Measurements from ENCODE around the gene MICALL1.
"Not testable (repeated sequence)": the region's sequence is repeated elsewhere in the genome, so short reads cannot be mapped to it uniquely, and the experiment has no call there.

The MICALL1 gene

GRCh38 chr22:37933711-37934376 is 27.7 kb downstream of the MICALL1 start:
- Histone ChIP-seq H3K27ac (peak overlapping the region in 6 of 11 experiments; percentile 26 to 60 (median 37); a peak in 10 of 22 replicates), H3K4me2 (peak overlapping the region; percentile 49 to 98 (median 80)), H3K9me3 (replicated peaks in 1 of 11) (no peaks in the 10 kb centered on the region), H3K4me3 (no peak overlapping the region), H3K4me1 (peaks cover 34 to 98% (median 89%) of the 10 kb centered on the region in 10 experiments), H3K27me3 (no peaks in the 10 kb centered on the region), H4K20me1 (peaks cover 0 to 55% (median 43%) of the 10 kb centered on the region in 11 experiments; a peak in 21 of 22 replicates), H3K36me3 (peaks cover 32 to 68% (median 55%) of the 10 kb centered on the region in 11 experiments), H3K9ac (peak overlapping the region in 7 of 11 experiments; percentile 5 to 65 (median 43); a peak in 8 of 22 replicates)
- no peak for TF ChIP-seq Cebpa-rat (IDR thresholded peaks at IDR 0.05)

GRCh38 chr22:37940698-37941376 is 34.7 kb downstream of the MICALL1 start:
- H3K36me3 ChIP-seq, result peaks cover 39 to 68% (median 58%) of the 10 kb centered on the region in 11 experiments
- peak in 6 of 11 experiments; percentile 16 to 71 (median 45); a peak in 6 of 22 replicates for TF ChIP-seq Cebpa-rat (IDR thresholded peaks at IDR 0.05)
- peak overlapping the region; percentile 64 to 81 (median 75) for H3K9ac ChIP-seq
- H3K9me3 ChIP-seq (replicated peaks in 1 of 11), result no peaks in the 10 kb centered on the region
- H3K4me2 ChIP-seq, result peak overlapping the region; percentile 69 to 96 (median 88)
- H3K4me1 ChIP-seq, result peaks cover 26 to 68% (median 60%) of the 10 kb centered on the region in 10 experiments
- peak overlapping the region in 7 of 10 experiments; percentile 6 to 54 (median 30); a peak in 11 of 20 replicates for H3K4me3 ChIP-seq
- peaks cover 0 to 5% (median 0%) of the 10 kb centered on the region in 11 experiments; a peak in 2 of 22 replicates for H4K20me1 ChIP-seq
- peak overlapping the region; percentile 67 to 92 (median 87) for H3K27ac ChIP-seq
- H3K27me3 ChIP-seq, result no peaks in the 10 kb centered on the region

- Histone ChIP-seq H3K27me3 (no peaks in the 10 kb centered on the region), H4K20me1 (peaks cover 0 to 5% (median 0%) of the 10 kb centered on the region in 11 experiments; a peak in 1 of 22 replicates), H3K9ac (peak overlapping the region in 8 of 11 experiments; percentile 4 to 81 (median 76); a peak in 15 of 22 replicates), H3K27ac (peak overlapping the region in 9 of 11 experiments; percentile 78 to 92 (median 87); a peak in 17 of 22 replicates), H3K36me3 (peaks cover 36 to 57% (median 48%) of the 10 kb centered on the region in 11 experiments), H3K4me1 (peaks cover 26 to 56% (median 49%) of the 10 kb centered on the region in 10 experiments), H3K4me2 (peak overlapping the region in 10 of 11 experiments; percentile 69 to 96 (median 88); a peak in 18 of 22 replicates), H3K4me3 (no peak overlapping the region), H3K9me3 (replicated peaks in 1 of 11) (no peaks in the 10 kb centered on the region)
- no peak for TF ChIP-seq Cebpa-rat (IDR thresholded peaks at IDR 0.05)
These were observed 36.0 kb downstream of the MICALL1 start for GRCh38 chr22:37942133-37942532.

GRCh38 chr22:37943136-37943824 is 37.2 kb downstream of the MICALL1 start:
- H3K9ac ChIP-seq, result no peak overlapping the region
- no peak overlapping the region for H3K4me3 ChIP-seq
- H3K9me3 ChIP-seq (replicated peaks in 1 of 11), result no peaks in the 10 kb centered on the region
- no peak for TF ChIP-seq Cebpa-rat (IDR thresholded peaks at IDR 0.05)
- peaks cover 26 to 45% (median 38%) of the 10 kb centered on the region in 10 experiments for H3K4me1 ChIP-seq
- H3K4me2 ChIP-seq, result no peak overlapping the region
- H3K27me3 ChIP-seq, result no peaks in the 10 kb centered on the region
- H3K27ac ChIP-seq, result peak overlapping the region in 1 of 11 experiments; percentile 92; a peak in 2 of 22 replicates
- H4K20me1 ChIP-seq, result peaks cover 0 to 5% (median 0%) of the 10 kb centered on the region in 11 experiments; a peak in 1 of 22 replicates
- peaks cover 26 to 46% (median 38%) of the 10 kb centered on the region in 11 experiments for H3K36me3 ChIP-seq

- Histone ChIP-seq H3K27me3 (no peaks in the 10 kb centered on the region), H3K4me3 (no peak overlapping the region), H3K4me1 (peaks cover 26 to 42% (median 35%) of the 10 kb centered on the region in 10 experiments), H4K20me1 (peaks cover 0 to 5% (median 0%) of the 10 kb centered on the region in 11 experiments; a peak in 1 of 22 replicates), H3K27ac (no peak overlapping the region), H3K9ac (no peak overlapping the region), H3K9me3 (replicated peaks in 1 of 11) (no peaks in the 10 kb centered on the region), H3K36me3 (peaks cover 23 to 43% (median 34%) of the 10 kb centered on the region in 11 experiments), H3K4me2 (no peak overlapping the region)
- TF ChIP-seq Cebpa-rat (IDR thresholded peaks at IDR 0.05), result no peak
These were observed 37.7 kb downstream of the MICALL1 start for GRCh38 chr22:37943825-37944198.

- not testable (repeated sequence) for H3K9me3 ChIP-seq (replicated peaks in 1 of 11); H3K27ac ChIP-seq; H3K9ac ChIP-seq; H3K27me3 ChIP-seq; H3K4me3 ChIP-seq; H3K4me2 ChIP-seq; H4K20me1 ChIP-seq
- Histone ChIP-seq H3K4me1 (peaks cover 26 to 35% (median 29%) of the 10 kb centered on the region in 10 experiments), H3K36me3 (peaks cover 18 to 37% (median 28%) of the 10 kb centered on the region in 11 experiments)
These were observed 38.3 kb downstream of the MICALL1 start for GRCh38 chr22:37944423-37944822.

GRCh38 chr22:37947142-37947795 is 41.2 kb downstream of the MICALL1 start:
- not testable (repeated sequence) for H3K9me3 ChIP-seq (replicated peaks in 1 of 11); H3K4me3 ChIP-seq; H4K20me1 ChIP-seq; H3K9ac ChIP-seq; H3K27ac ChIP-seq; H3K4me2 ChIP-seq
- peaks cover 9 to 24% (median 15%) of the 10 kb centered on the region in 11 experiments; a peak in 20 of 22 replicates for H3K36me3 ChIP-seq
- peaks cover 0 to 14% (median 5%) of the 10 kb centered on the region in 10 experiments; a peak in 14 of 20 replicates for H3K4me1 ChIP-seq
- peaks cover 10 to 16% (median 13%) of the 10 kb centered on the region in 11 experiments for H3K27me3 ChIP-seq

- Histone ChIP-seq H3K27me3 (peaks cover 16 to 28% (median 23%) of the 10 kb centered on the region in 11 experiments), H3K4me3 (no peak overlapping the region), H3K9me3 (replicated peaks in 1 of 11) (no peaks in the 10 kb centered on the region), H3K9ac (no peak overlapping the region), H3K27ac (no peak overlapping the region), H3K4me2 (no peak overlapping the region), H4K20me1 (peaks cover 0 to 24% (median 0%) of the 10 kb centered on the region in 11 experiments; a peak in 6 of 22 replicates), H3K4me1 (peaks cover 18 to 33% (median 22%) of the 10 kb centered on the region in 10 experiments), H3K36me3 (peaks cover 0 to 9% (median 5%) of the 10 kb centered on the region in 11 experiments; a peak in 15 of 22 replicates)
- no peak for TF ChIP-seq Cebpa-rat (IDR thresholded peaks at IDR 0.05)
These were observed 45.2 kb downstream of the MICALL1 start for GRCh38 chr22:37951305-37951704.

GRCh38 chr22:37952629-37953028 is 46.5 kb downstream of the MICALL1 start:
- Histone ChIP-seq H3K27ac (peak overlapping the region in 1 of 11 experiments; percentile 83; a peak in 1 of 22 replicates), H3K4me1 (peaks cover 18 to 33% (median 22%) of the 10 kb centered on the region in 10 experiments), H3K27me3 (peaks cover 16 to 28% (median 23%) of the 10 kb centered on the region in 11 experiments), H4K20me1 (peaks cover 0 to 38% (median 11%) of the 10 kb centered on the region in 11 experiments; a peak in 12 of 22 replicates), H3K4me2 (peak overlapping the region; percentile 83 to 98 (median 92)), H3K4me3 (peak overlapping the region; percentile 82 to 99 (median 94); a peak in 17 of 20 replicates), H3K36me3 (peaks cover 11 to 22% (median 18%) of the 10 kb centered on the region in 11 experiments), H3K9ac (peak overlapping the region in 9 of 11 experiments; percentile 88 to 96 (median 90); a peak in 15 of 22 replicates)
- H3K9me3 ChIP-seq (replicated peaks in 1 of 11), result not testable (repeated sequence)

All from BLaER1 treated with 17β-estradiol and CSF1 and Interleukin-3, amounts not matched to agents 10 nM and 100 nM (cell line).